Measurements from ENCODE around the gene RNF166. TPM values are rescaled to one million over a fixed set of nuclear protein-coding genes. Genes with fewer than 3 reads are reported as not detected.

RNF166 gene
- total RNA-seq, 1 donor from 2014 or later = 17.1 TPM

- intact Hi-C loops (cut with DNase I) = no loop called here
- DNase-seq (ENCODE audit: low spot score) = no peak
These were observed 56.8 kb downstream of the RNF166 start for GRCh38 chr16:88649195-88649923.

- no peak for DNase-seq (ENCODE audit: low spot score)
- intact Hi-C loops (cut with DNase I) = no loop called here
These were observed 58.8 kb downstream of the RNF166 start for GRCh38 chr16:88647178-88648070.

Small RNA genes lying within 50 kb of the gene (microRNA-seq; reads per million reads assigned to microRNA genes)
- gene MIR4722 = not detected

Other genes with a start within 250 kb of the RNF166 start
- gene ZC3H18, start 136.0 kb downstream of the RNF166 start, total RNA-seq = 20.6 TPM
- gene IL17C, start 67.8 kb downstream of the RNF166 start, total RNA-seq = not detected
- gene CYBA, start 55.4 kb downstream of the RNF166 start, total RNA-seq = 26.8 TPM
- 27.1 TPM for gene MVD, start 43.3 kb downstream of the RNF166 start, total RNA-seq
- 0.97 TPM for gene SNAI3, start 19.9 kb downstream of the RNF166 start, total RNA-seq
- gene CTU2, start 95 bp upstream of the RNF166 start, total RNA-seq = 14.9 TPM
- 20.4 TPM for gene PIEZO1, start 78.8 kb upstream of the RNF166 start, total RNA-seq
- gene CDT1, start 97.4 kb upstream of the RNF166 start, total RNA-seq = 0.46 TPM
- gene APRT, start 105.5 kb upstream of the RNF166 start, total RNA-seq = 46.6 TPM
- gene GALNS, start 150.5 kb upstream of the RNF166 start, total RNA-seq = 18.0 TPM
- 42.3 TPM for gene TRAPPC2L, start 150.7 kb upstream of the RNF166 start, total RNA-seq
- gene PABPN1L, start 160.3 kb upstream of the RNF166 start, total RNA-seq = not detected